ENCODE measurements around the gene CMIP.
A peak's percentile ranks its signal among the peaks of the same experiment; 100 is the strongest.

The CMIP gene

GRCh38 chr16:81652798-81653505 is 208.3 kb downstream of the CMIP start:
- no peak overlapping the region for H3K9ac ChIP-seq (ENCODE audit: low read depth, low read length)
- peaks cover 35% of the 10 kb centered on the region for H3K4me1 ChIP-seq (ENCODE audit: control insufficient read depth, insufficient read depth, low read length)
- H3K36me3 ChIP-seq (ENCODE audit: control insufficient read depth, insufficient read depth, low read length): peaks cover 13% of the 10 kb centered on the region
- no peaks in the 10 kb centered on the region for H3K9me3 ChIP-seq (ENCODE audit: control insufficient read depth, insufficient read depth, low read length)
- H3K27me3 ChIP-seq (ENCODE audit: control insufficient read depth, insufficient read depth, low read length): no peaks in the 10 kb centered on the region
- H3K27ac ChIP-seq (ENCODE audit: low read depth, low read length): peak overlapping the region; percentile 59
- no peak overlapping the region for H3K4me3 ChIP-seq (ENCODE audit: low read depth, low read length)

- Histone ChIP-seq H3K36me3 (ENCODE audit: control insufficient read depth, insufficient read depth, low read length) (peaks cover 21% of the 10 kb centered on the region), H3K9me3 (ENCODE audit: control insufficient read depth, insufficient read depth, low read length) (no peaks in the 10 kb centered on the region), H3K4me1 (ENCODE audit: control insufficient read depth, insufficient read depth, low read length) (peaks cover 35% of the 10 kb centered on the region), H3K4me3 (ENCODE audit: low read depth, low read length) (no peak overlapping the region), H3K27ac (ENCODE audit: low read depth, low read length) (no peak overlapping the region), H3K27me3 (ENCODE audit: control insufficient read depth, insufficient read depth, low read length) (no peaks in the 10 kb centered on the region), H3K9ac (ENCODE audit: low read depth, low read length) (no peak overlapping the region)
Measured at GRCh38 chr16:81654346-81654745, 209.7 kb downstream of the CMIP start.

GRCh38 chr16:81655469-81656162 is 211.0 kb downstream of the CMIP start:
- no peak overlapping the region for H3K27ac ChIP-seq (ENCODE audit: low read depth, low read length)
- peaks cover 32% of the 10 kb centered on the region for H3K4me1 ChIP-seq (ENCODE audit: control insufficient read depth, insufficient read depth, low read length)
- H3K9ac ChIP-seq (ENCODE audit: low read depth, low read length): no peak overlapping the region
- H3K9me3 ChIP-seq (ENCODE audit: control insufficient read depth, insufficient read depth, low read length): no peaks in the 10 kb centered on the region
- no peaks in the 10 kb centered on the region for H3K27me3 ChIP-seq (ENCODE audit: control insufficient read depth, insufficient read depth, low read length)
- no peak overlapping the region for H3K4me3 ChIP-seq (ENCODE audit: low read depth, low read length)
- H3K36me3 ChIP-seq (ENCODE audit: control insufficient read depth, insufficient read depth, low read length): peaks cover 21% of the 10 kb centered on the region

- H3K27ac ChIP-seq (ENCODE audit: low read depth, low read length): no peak overlapping the region
- H3K4me3 ChIP-seq (ENCODE audit: low read depth, low read length): no peak overlapping the region
- no peak overlapping the region for H3K9ac ChIP-seq (ENCODE audit: low read depth, low read length)
- peaks cover 16% of the 10 kb centered on the region for H3K4me1 ChIP-seq (ENCODE audit: control insufficient read depth, insufficient read depth, low read length)
- H3K36me3 ChIP-seq (ENCODE audit: control insufficient read depth, insufficient read depth, low read length): peaks cover 29% of the 10 kb centered on the region
- no peaks in the 10 kb centered on the region for H3K27me3 ChIP-seq (ENCODE audit: control insufficient read depth, insufficient read depth, low read length)
- H3K9me3 ChIP-seq (ENCODE audit: control insufficient read depth, insufficient read depth, low read length): no peaks in the 10 kb centered on the region
Measured at GRCh38 chr16:81657224-81657623, 212.6 kb downstream of the CMIP start.

GRCh38 chr16:81657781-81658180 is 213.2 kb downstream of the CMIP start:
- Histone ChIP-seq H3K9ac (ENCODE audit: low read depth, low read length) (no peak overlapping the region), H3K27me3 (ENCODE audit: control insufficient read depth, insufficient read depth, low read length) (no peaks in the 10 kb centered on the region), H3K4me3 (ENCODE audit: low read depth, low read length) (no peak overlapping the region), H3K36me3 (ENCODE audit: control insufficient read depth, insufficient read depth, low read length) (peaks cover 30% of the 10 kb centered on the region), H3K4me1 (ENCODE audit: control insufficient read depth, insufficient read depth, low read length) (peaks cover 11% of the 10 kb centered on the region), H3K27ac (ENCODE audit: low read depth, low read length) (no peak overlapping the region), H3K9me3 (ENCODE audit: control insufficient read depth, insufficient read depth, low read length) (no peaks in the 10 kb centered on the region)

GRCh38 chr16:81658373-81658772 is 213.8 kb downstream of the CMIP start:
- peaks cover 34% of the 10 kb centered on the region for H3K36me3 ChIP-seq (ENCODE audit: control insufficient read depth, insufficient read depth, low read length)
- H3K9ac ChIP-seq (ENCODE audit: low read depth, low read length): no peak overlapping the region
- H3K27me3 ChIP-seq (ENCODE audit: control insufficient read depth, insufficient read depth, low read length): no peaks in the 10 kb centered on the region
- no peak overlapping the region for H3K4me3 ChIP-seq (ENCODE audit: low read depth, low read length)
- no peak overlapping the region for H3K27ac ChIP-seq (ENCODE audit: low read depth, low read length)
- no peaks in the 10 kb centered on the region for H3K9me3 ChIP-seq (ENCODE audit: control insufficient read depth, insufficient read depth, low read length)
- peaks cover 5% of the 10 kb centered on the region; the same call in 1 of the 2 replicates for H3K4me1 ChIP-seq (ENCODE audit: control insufficient read depth, insufficient read depth, low read length)

- Histone ChIP-seq H3K4me1 (ENCODE audit: control insufficient read depth, insufficient read depth, low read length) (peaks cover 5% of the 10 kb centered on the region; the same call in 1 of the 2 replicates), H3K9ac (ENCODE audit: low read depth, low read length) (no peak overlapping the region), H3K4me3 (ENCODE audit: low read depth, low read length) (no peak overlapping the region), H3K36me3 (ENCODE audit: control insufficient read depth, insufficient read depth, low read length) (peaks cover 36% of the 10 kb centered on the region), H3K27ac (ENCODE audit: low read depth, low read length) (no peak overlapping the region), H3K27me3 (ENCODE audit: control insufficient read depth, insufficient read depth, low read length) (no peaks in the 10 kb centered on the region), H3K9me3 (ENCODE audit: control insufficient read depth, insufficient read depth, low read length) (no peaks in the 10 kb centered on the region)
Measured at GRCh38 chr16:81659249-81659648, 214.6 kb downstream of the CMIP start.

GRCh38 chr16:81661082-81661481 is 216.5 kb downstream of the CMIP start:
- no peak overlapping the region for H3K27ac ChIP-seq (ENCODE audit: low read depth, low read length)

GRCh38 chr16:81664153-81664552 is 219.5 kb downstream of the CMIP start:
- Histone ChIP-seq H3K27me3 (ENCODE audit: control insufficient read depth, insufficient read depth, low read length) (no peaks in the 10 kb centered on the region), H3K36me3 (ENCODE audit: control insufficient read depth, insufficient read depth, low read length) (peaks cover 28% of the 10 kb centered on the region), H3K9ac (ENCODE audit: low read depth, low read length) (no peak overlapping the region), H3K4me1 (ENCODE audit: control insufficient read depth, insufficient read depth, low read length) (no peaks in the 10 kb centered on the region), H3K4me3 (ENCODE audit: low read depth, low read length) (no peak overlapping the region), H3K9me3 (ENCODE audit: control insufficient read depth, insufficient read depth, low read length) (no peaks in the 10 kb centered on the region), H3K27ac (ENCODE audit: low read depth, low read length) (no peak overlapping the region)

More at GRCh38 chr16:81661082-81661481, 216.5 kb downstream of the CMIP start:
- Histone ChIP-seq H3K9ac (ENCODE audit: low read depth, low read length) (no peak overlapping the region), H3K4me3 (ENCODE audit: low read depth, low read length) (no peak overlapping the region), H3K36me3 (ENCODE audit: control insufficient read depth, insufficient read depth, low read length) (peaks cover 35% of the 10 kb centered on the region), H3K27me3 (ENCODE audit: control insufficient read depth, insufficient read depth, low read length) (no peaks in the 10 kb centered on the region), H3K4me1 (ENCODE audit: control insufficient read depth, insufficient read depth, low read length) (peaks cover 5% of the 10 kb centered on the region; the same call in 1 of the 2 replicates), H3K9me3 (ENCODE audit: control insufficient read depth, insufficient read depth, low read length) (no peaks in the 10 kb centered on the region)

GRCh38 chr16:81665588-81665987 is 221.0 kb downstream of the CMIP start:
- H3K27ac ChIP-seq (ENCODE audit: low read depth, low read length): no peak overlapping the region
- H3K36me3 ChIP-seq (ENCODE audit: control insufficient read depth, insufficient read depth, low read length): peaks cover 33% of the 10 kb centered on the region
- no peak overlapping the region for H3K9ac ChIP-seq (ENCODE audit: low read depth, low read length)
- H3K27me3 ChIP-seq (ENCODE audit: control insufficient read depth, insufficient read depth, low read length): no peaks in the 10 kb centered on the region
- no peaks in the 10 kb centered on the region for H3K9me3 ChIP-seq (ENCODE audit: control insufficient read depth, insufficient read depth, low read length)
- H3K4me1 ChIP-seq (ENCODE audit: control insufficient read depth, insufficient read depth, low read length): no peaks in the 10 kb centered on the region
- no peak overlapping the region for H3K4me3 ChIP-seq (ENCODE audit: low read depth, low read length)

- Histone ChIP-seq H3K9me3 (ENCODE audit: control insufficient read depth, insufficient read depth, low read length) (no peaks in the 10 kb centered on the region), H3K9ac (ENCODE audit: low read depth, low read length) (no peak overlapping the region), H3K36me3 (ENCODE audit: control insufficient read depth, insufficient read depth, low read length) (peaks cover 30% of the 10 kb centered on the region)
Measured at GRCh38 chr16:81666113-81666512, 221.5 kb downstream of the CMIP start.

More at GRCh38 chr16:81666113-81666512, 221.5 kb downstream of the CMIP start:
- Histone ChIP-seq H3K4me3 (ENCODE audit: low read depth, low read length) (no peak overlapping the region), H3K27ac (ENCODE audit: low read depth, low read length) (no peak overlapping the region), H3K27me3 (ENCODE audit: control insufficient read depth, insufficient read depth, low read length) (no peaks in the 10 kb centered on the region), H3K4me1 (ENCODE audit: control insufficient read depth, insufficient read depth, low read length) (no peaks in the 10 kb centered on the region)

Data from HUES48 (cell line).